ENCODE measurements around the gene ZNF831.

The ZNF831 gene

DNA sequence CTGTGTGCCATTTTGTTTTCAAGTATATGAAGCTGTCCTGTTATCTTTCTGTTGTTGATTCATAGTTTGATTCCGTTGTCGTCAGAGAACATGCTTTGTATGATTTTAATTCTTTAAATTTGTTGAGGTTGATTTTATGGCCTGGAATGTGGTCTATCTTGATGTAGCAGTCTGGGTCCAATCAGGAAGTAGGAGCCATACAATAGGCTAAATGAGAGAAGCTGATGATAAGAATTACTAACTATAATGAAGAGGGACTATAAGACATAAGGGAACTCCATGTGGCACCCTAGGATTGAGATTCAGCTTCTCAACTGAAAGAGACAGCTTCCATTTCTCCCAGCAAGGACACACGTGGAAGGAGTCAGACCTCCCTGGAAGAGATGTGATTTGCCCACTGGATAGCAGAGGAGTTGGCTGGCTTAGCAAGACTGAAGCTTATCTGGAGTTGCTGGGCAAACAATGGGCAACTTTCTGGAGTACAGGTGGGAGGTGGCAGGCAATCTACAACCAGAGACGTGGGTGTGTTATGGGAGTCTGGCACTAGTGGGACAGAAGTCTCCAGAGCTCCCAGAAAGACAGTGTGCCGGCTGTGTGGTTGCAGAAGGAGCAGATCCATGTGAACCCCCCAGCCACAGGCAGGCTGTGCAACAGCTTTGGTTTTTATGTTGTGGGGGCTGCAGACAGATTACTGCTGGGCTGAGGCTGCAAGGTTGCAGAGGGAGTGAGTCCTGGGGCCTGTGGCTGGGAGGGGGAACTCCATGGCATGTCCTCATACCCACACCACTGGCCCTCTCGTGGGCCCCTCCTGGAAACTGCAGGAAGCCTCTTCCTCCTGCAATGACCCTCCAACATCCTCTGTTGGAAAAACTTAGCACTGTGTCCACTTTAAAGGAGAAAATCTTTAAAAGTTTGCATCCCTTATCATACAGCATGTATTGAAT lies 7.1 kb downstream of the ZNF831 start:
- no peak for DNase-seq
- H3K9me3 ChIP-seq = no peaks in the 10 kb centered on the region
- no peaks in the 10 kb centered on the region for H3K36me3 ChIP-seq
- peaks cover 10% of the 10 kb centered on the region for H3K27me3 ChIP-seq
- no peak for TF ChIP-seq CTCF (IDR thresholded peaks at IDR 0.05; ENCODE audit: low read depth, low read length)
- no peak overlapping the region for H3K4me3 ChIP-seq (ENCODE audit: low read depth, low read length)
- H3K4me1 ChIP-seq = no peaks in the 10 kb centered on the region

GRCh38 chr20:59171986-59172385 lies 8.4 kb downstream of the ZNF831 start:
- no peak for TF ChIP-seq CTCF (IDR thresholded peaks at IDR 0.05; ENCODE audit: low read depth, low read length)
- Histone ChIP-seq H3K4me3 (ENCODE audit: low read depth, low read length) (no peak overlapping the region), H3K9me3 (no peaks in the 10 kb centered on the region), H3K4me1 (no peaks in the 10 kb centered on the region), H3K36me3 (no peaks in the 10 kb centered on the region), H3K27me3 (peaks cover 6% of the 10 kb centered on the region)
- no peak for DNase-seq

- Histone ChIP-seq H3K27me3 (peaks cover 3% of the 10 kb centered on the region; the same call in 1 of the 2 replicates), H3K4me1 (no peaks in the 10 kb centered on the region), H3K4me3 (ENCODE audit: low read depth, low read length) (no peak overlapping the region), H3K9me3 (no peaks in the 10 kb centered on the region), H3K36me3 (no peaks in the 10 kb centered on the region)
- DNase-seq = no peak
- no peak for TF ChIP-seq CTCF (IDR thresholded peaks at IDR 0.05; ENCODE audit: low read depth, low read length)
Observed at GRCh38 chr20:59173938-59174491, 10.4 kb downstream of the ZNF831 start.

DNA sequence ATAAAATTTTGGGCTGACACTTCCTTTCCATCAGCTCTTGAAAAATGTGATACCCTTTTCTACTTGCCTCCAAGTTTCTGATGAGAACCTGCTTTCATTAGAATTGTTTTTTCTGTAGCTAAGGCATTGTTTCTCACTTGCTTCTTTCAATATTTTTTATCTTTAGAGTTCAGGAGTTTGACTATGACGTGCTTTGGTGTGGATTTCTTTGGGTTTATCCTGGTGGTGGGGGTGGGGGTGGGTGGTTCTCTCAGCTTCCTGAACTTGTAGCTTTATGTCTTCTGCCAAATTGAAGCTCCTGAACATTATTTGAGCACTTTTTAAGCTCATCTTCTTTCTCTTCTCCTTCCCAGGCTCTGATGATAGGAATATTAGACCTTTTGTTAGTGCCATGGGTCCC lies 11.4 kb downstream of the ZNF831 start:
- H3K36me3 ChIP-seq = no peaks in the 10 kb centered on the region
- no peaks in the 10 kb centered on the region for H3K9me3 ChIP-seq
- DNase-seq = no peak
- H3K4me3 ChIP-seq (ENCODE audit: low read depth, low read length) = no peak overlapping the region
- H3K27me3 ChIP-seq = no peaks in the 10 kb centered on the region; the same call in 1 of the 2 replicates
- no peaks in the 10 kb centered on the region for H3K4me1 ChIP-seq
- TF ChIP-seq CTCF (IDR thresholded peaks at IDR 0.05; ENCODE audit: low read depth, low read length) = no peak

- no peaks in the 10 kb centered on the region for H3K4me1 ChIP-seq
- H3K4me3 ChIP-seq (ENCODE audit: low read depth, low read length) = no peak overlapping the region
- TF ChIP-seq CTCF (IDR thresholded peaks at IDR 0.05; ENCODE audit: low read depth, low read length) = no peak
- no peaks in the 10 kb centered on the region for H3K36me3 ChIP-seq
- no peaks in the 10 kb centered on the region; the same call in 1 of the 2 replicates for H3K27me3 ChIP-seq
- no peaks in the 10 kb centered on the region for H3K9me3 ChIP-seq
- DNase-seq = no peak
Observed at GRCh38 chr20:59175861-59176260, 12.2 kb downstream of the ZNF831 start.

- DNase-seq = no peak
- Histone ChIP-seq H3K9me3 (no peaks in the 10 kb centered on the region), H3K27me3 (no peaks in the 10 kb centered on the region; the same call in 1 of the 2 replicates), H3K36me3 (no peaks in the 10 kb centered on the region), H3K4me1 (no peaks in the 10 kb centered on the region), H3K4me3 (ENCODE audit: low read depth, low read length) (no peak overlapping the region)
- TF ChIP-seq CTCF (IDR thresholded peaks at IDR 0.05; ENCODE audit: low read depth, low read length) = no peak
Observed at GRCh38 chr20:59176812-59177211, 13.2 kb downstream of the ZNF831 start.
